Heart left ventricle (tissue), 16 donors: ENCODE results near the gene IGF2R. TPM values are rescaled to one million over a fixed set of nuclear protein-coding genes. Genes with fewer than 3 reads are reported as not detected.

Experiments
- ATAC-seq, 4 donors: fragments of 200-7000 bp; cut with Tn5 transposase; one replicate each; pipeline ENCODE4 v1.9.1; 2020 to 2022; ENCODE audit warnings: moderate library complexity in 4 of 4, mild to moderate bottlenecking in 3 of 4, moderate number of reproducible peaks in 1 of 4
- DNase-seq, 5 donors: peaks; one replicate each; pipeline ENCODE4 v3.0.0-alpha.2; 2020
- H3K27ac ChIP-seq, 12 donors: fragments of 200-600 bp; sonication (generic) in 4 of 12; one replicate each; pipeline versions ENCODE4 v1.5.0 to v1.8.0; 2016 to 2022; ENCODE audit warnings: mild to moderate bottlenecking in 2 of 12
- H3K27me3 ChIP-seq, 9 donors: fragments of 200-600 bp; sonication (generic) in 2 of 9; one replicate each; pipeline versions ENCODE4 v1.5.1 to v1.8.0; 2016 to 2022; ENCODE audit warnings: mild to moderate bottlenecking in 3 of 9
- H3K36me3 ChIP-seq, 9 donors: fragments of 200-600 bp; sonication (generic) in 2 of 9; one replicate each; pipeline versions ENCODE4 v1.5.0 to v1.8.0; 2018 to 2022; ENCODE audit warnings: mild to moderate bottlenecking in 2 of 9
- H3K4me1 ChIP-seq, 12 donors: fragments of 200-600 bp; sonication (generic) in 4 of 12; one replicate each; pipeline versions ENCODE4 v1.5.0 to v1.8.0; 2016 to 2022; ENCODE audit warnings: mild to moderate bottlenecking in 3 of 12
- H3K4me3 ChIP-seq, 12 donors: fragments of 200-600 bp; sonication (generic) in 4 of 12; one replicate each; pipeline versions ENCODE4 v1.5.0 to v1.8.0; 2017 to 2022; ENCODE audit warnings: mild to moderate bottlenecking in 9 of 12, moderate library complexity in 4 of 12
- H3K9me3 ChIP-seq, 12 donors: fragments of 200-600 bp; sonication (generic) in 4 of 12; one replicate each; pipeline versions ENCODE4 v1.5.0 to v1.8.0; 2016 to 2022; ENCODE audit warnings: mild to moderate bottlenecking in 1 of 12
- CTCF ChIP-seq, 12 donors: fragments of 200-600 bp; sonication (generic) in 4 of 12; IDR thresholded peaks; one replicate each; pipeline versions ENCODE4 v1.5.0 to v1.8.0; 2018 to 2022; ENCODE audit warnings: antibody characterized with exemption in 12 of 12, mild to moderate bottlenecking in 5 of 12
- POLR2A ChIP-seq, 2 donors: fragments of 450-650 bp; IDR thresholded peaks; one replicate each; pipeline ENCODE4 v1.6.1; 2017; ENCODE audit warnings: antibody characterized with exemption in 2 of 2, mild to moderate bottlenecking in 2 of 2, moderate library complexity in 2 of 2
- WGBS, 4 donors: extraction: QIAGEN DNeasy Blood & Tissue Kit in 2 of 4; methylation state at CpG; one replicate each; pipeline versions ENCODE4 v1.1.5 to v1.1.7; 2013 to 2018; 5-methylcytosine and 5-hydroxymethylcytosine counted together
- intact Hi-C, 10 donors: fragments of 100-400 bp; cut with DNase I; formaldehyde crosslinking; loops; one replicate each; pipeline versions ENCODE4 v1.11.1 to v1.14.2; 2022
- polyA plus RNA-seq, 2 donors: library from polyadenylated mRNA; stranded (reverse); fragments of 200-250 nt; gene quantifications; one replicate each; pipeline ENCODE4 v1.2.3, GENCODE V29; 2013
- total RNA-seq, 9 donors: library from RNA; depleted of rRNA in 2 of 9; stranded (reverse); fragments of >200 nt in 2 of 9; fragmentation: NEBNext Ultra II Directional in 3 of 9; extraction: Animal tissue kit (Norgen Biotek cat#: 25700) in 3 of 9; gene quantifications; one replicate each; pipeline versions ENCODE4 v1.1.0 to v1.2.4, GENCODE V29; 2016 to 2023
- donor health status: ischemic (EF 13 %, LVEDD 7.1; RV severe dilation, severe dysfunction).
- donor health status: healthy with polysubstance abuse.
- donor health status: DM: no; HTN: yes; CAD: no.
- donor health status: DM: no; HTN: no; CAD: no.
- donor health status: ischemic (EF 25% LVEDD 6.9; RV normal size, moderate dysfunction).
- donor health status: ischemic (EF 25% LVEDD 5.7; RV mildly dilated, moderate dysfunction).
- donor health status: healthy.
- donor health status: DM: yes; HTN: yes; CAD: no.
- donor health status: ischemic (EF 35%, LVEDD 5.7; RV mildly dilated, moderate dysfunction).
- donor health status: nonischemic (EF 11% LVEDD 7.7; RV severe dilation, severe dysfunction).
- donor health status: DM: yes; HTN: yes; CAD: no.
- donor health status: PGD.
- donor health status: ischemic (EF 29% LVEDD 5.4; RV normal size, mild dysfunction).
- donor health status: nonischemic (EF 23%, LVEDD 6.1; RV moderate dilation, normal function).

Gene IGF2R
- total and polyA plus RNA-seq, 11 donors, result 15.4 to 111 (median 68.5) TPM

- Histone ChIP-seq H3K27ac (peak overlapping the region in 7 of 12 donors; percentile 75 to 96 (median 93)), H3K4me1 (peaks cover 0 to 77% (median 41%) of the 10 kb centered on the region in 12 donors), H3K36me3 (no peaks in the 10 kb centered on the region), H3K27me3 (no peaks in the 10 kb centered on the region), H3K4me3 (peak overlapping the region in 8 of 12 donors; percentile 82 to 99 (median 94)), H3K9me3 (no peaks in the 10 kb centered on the region)
- DNase-seq, result no peak
- TF ChIP-seq POLR2A (IDR thresholded peaks at IDR 0.05), result no peak
- TF ChIP-seq CTCF (IDR thresholded peaks at IDR 0.05), result no peak
- intact Hi-C loops, result loop anchor here in 9 of 10 donors (5.0 to 10.0 kb wide), 7 partner anchors 37 to 72 kb away; no protein-coding TSS in a partner anchor
- WGBS, 4 donors, result 90 to 93% (median 92%) methylated on average over 18 of the region's 18 CpGs
- no peak for ATAC-seq
Observed at GRCh38 chr6:159970659-159971063, 1.8 kb downstream of the IGF2R start.

GRCh38 chr6:159971341-159972178 lies 2.7 kb downstream of the IGF2R start:
- TF ChIP-seq POLR2A (IDR thresholded peaks at IDR 0.05) (no peak), CTCF (IDR thresholded peaks at IDR 0.05) (no peak)
- 89 to 92% (median 90%) methylated on average over 12 of the region's 12 CpGs for WGBS, 4 donors
- no peaks in the 10 kb centered on the region for H3K36me3 ChIP-seq
- no peak for DNase-seq
- no peaks in the 10 kb centered on the region for H3K9me3 ChIP-seq
- H3K27me3 ChIP-seq, result no peaks in the 10 kb centered on the region
- peak overlapping the region in 2 of 12 donors; percentile 10 to 40 for H3K27ac ChIP-seq
- H3K4me1 ChIP-seq, result peaks cover 0 to 77% (median 46%) of the 10 kb centered on the region in 12 donors
- intact Hi-C loops, result loop anchor here in 9 of 10 donors (5.0 to 10.0 kb wide), 7 partner anchors 36 to 71 kb away; no protein-coding TSS in a partner anchor
- ATAC-seq, result no peak
- H3K4me3 ChIP-seq, result peak overlapping the region in 1 of 12 donors; percentile 94

GRCh38 chr6:159972506-159973268 lies 3.8 kb downstream of the IGF2R start:
- Histone ChIP-seq H3K4me1 (peaks cover 0 to 81% (median 57%) of the 10 kb centered on the region in 12 donors), H3K27me3 (no peaks in the 10 kb centered on the region), H3K9me3 (no peaks in the 10 kb centered on the region), H3K36me3 (no peaks in the 10 kb centered on the region), H3K27ac (peak overlapping the region in 9 of 12 donors; percentile 4 to 51 (median 32)), H3K4me3 (no peak overlapping the region)
- intact Hi-C loops, result loop anchor here in 9 of 10 donors (5.0 to 10.0 kb wide), 7 partner anchors 35 to 70 kb away; no protein-coding TSS in a partner anchor
- WGBS, 4 donors, result 42 to 74% (median 65%) methylated on average over 9 of the region's 9 CpGs
- ATAC-seq, result no peak
- TF ChIP-seq CTCF (IDR thresholded peaks at IDR 0.05) (no peak), POLR2A (IDR thresholded peaks at IDR 0.05) (no peak)
- DNase-seq, result no peak
